PFSK-1 (cell line): ENCODE data around the gene CDHR5.

Source experiments
- POLR2AphosphoS5 ChIP-seq: IDR thresholded peaks from 2 replicates; pipeline ENCODE4 v1.6.1; 2012; ENCODE audit warnings: low read depth, mild to moderate bottlenecking, control low read depth, low read length, moderate library complexity
- REST ChIP-seq, 2 experiments: IDR thresholded peaks; 2 replicates each; pipeline versions ENCODE4 v1.6.1 to v1.8.0; 2011 to 2012; ENCODE audit warnings: low read depth in 2 of 2, low read length in 2 of 2, control low read depth in 1 of 2, inconsistent platforms in 1 of 2, mild to moderate bottlenecking in 1 of 2, moderate library complexity in 1 of 2; ENCODE audit not compliant: insufficient read depth in 1 of 2
- SIN3A ChIP-seq: IDR thresholded peaks from 2 replicates; pipeline ENCODE4 v1.6.1; 2012; ENCODE audit warnings: mild to moderate bottlenecking, low read length, moderate library complexity, borderline replicate concordance; ENCODE audit not compliant: insufficient read depth
- TAF1 ChIP-seq: IDR thresholded peaks from 2 replicates; pipeline ENCODE4 v1.6.1; 2012; ENCODE audit warnings: low read length, control low read depth, borderline replicate concordance; ENCODE audit not compliant: insufficient read depth

DNA sequence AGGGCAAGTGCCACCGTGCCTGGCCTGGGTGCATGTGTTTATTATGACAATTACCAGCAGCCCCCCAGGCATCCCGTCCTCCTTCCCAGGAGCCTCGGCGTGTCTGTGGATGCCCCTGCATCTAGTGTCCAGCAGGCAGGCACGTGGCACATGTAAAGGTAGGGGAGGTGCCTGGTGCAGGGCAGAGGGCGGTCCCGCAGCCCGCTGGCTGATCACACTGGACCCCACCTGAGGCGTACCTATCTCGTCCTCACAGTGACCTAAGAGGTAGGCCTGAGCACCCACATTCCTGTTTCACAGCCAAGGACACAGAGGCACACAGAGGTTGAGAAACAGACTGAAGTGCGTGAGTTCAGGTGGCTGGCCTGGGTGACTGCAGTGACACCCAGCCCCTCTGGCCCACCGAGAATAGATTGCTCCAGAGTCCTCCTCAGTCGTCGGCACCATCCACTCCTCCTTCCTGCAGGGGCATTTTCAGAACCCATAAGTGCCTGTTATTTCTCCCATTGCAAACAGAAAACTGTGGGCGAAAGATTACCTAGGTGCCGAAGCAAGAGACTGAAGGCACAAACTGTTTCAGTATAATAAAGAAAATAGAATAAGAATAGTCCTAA lies 51.5 kb downstream of the CDHR5 start:
- TF ChIP-seq TAF1 (no peak), POLR2AphosphoS5 (no peak), SIN3A (no peak), REST (IDR thresholded peaks at IDR 0.05; ENCODE audit: insufficient read depth in 1 of 2, low read depth in 2 of 2, low read length in 2 of 2) (no peak)
